K562 (cell line): Measurements from ENCODE around the gene METAP2. TPM values are rescaled to one million over a fixed set of nuclear protein-coding genes. Genes with fewer than 3 reads are reported as not detected.

ENCODE experiments used
- ELK1 ChIP-seq: sonication (generic); formaldehyde crosslinking; IDR thresholded peaks from 2 replicates; pipeline ENCODE4 v1.8.1; 2022; ENCODE audit warnings: missing genetic modification reagents
- FIP1L1 ChIP-seq: fragments of 200-400 bp; formaldehyde crosslinking; IDR thresholded peaks from 2 replicates; pipeline ENCODE4 v1.6.1; 2018; ENCODE audit warnings: mild to moderate bottlenecking, low read depth, low read length; ENCODE audit not compliant: poor library complexity, severe bottlenecking
- FOXJ3 ChIP-seq: sonication (generic); formaldehyde crosslinking; IDR thresholded peaks from 2 replicates; pipeline ENCODE4 v1.4.0; 2020; ENCODE audit warnings: mild to moderate bottlenecking, missing genetic modification reagents
- FOXP4 ChIP-seq: sonication (generic); formaldehyde crosslinking; IDR thresholded peaks from 2 replicates; pipeline ENCODE4 v1.8.0; 2022; ENCODE audit warnings: mild to moderate bottlenecking, missing genetic modification reagents, borderline replicate concordance
- KLF10 ChIP-seq: fragments of 250-450 bp; sonication (Bioruptor Pico); IDR thresholded peaks from 2 replicates; pipeline ENCODE4 v1.6.1; 2021; ENCODE audit warnings: matching md5 sums
- MEF2D ChIP-seq: conservative IDR thresholded peaks from 2 replicates; pipeline ENCODE4 v1.6.1; 2016; ENCODE audit warnings: low read depth, missing genetic modification characterization, missing compliant biosample characterization
- NFIX ChIP-seq: fragments of 250-450 bp; sonication (Bioruptor Pico); IDR thresholded peaks from 2 replicates; pipeline ENCODE4 v1.4.0; 2020; ENCODE audit warnings: low read depth, mild to moderate bottlenecking, moderate library complexity
- RERE ChIP-seq: sonication (generic); formaldehyde crosslinking; IDR thresholded peaks from 2 replicates; pipeline ENCODE4 v1.8.0; 2023; ENCODE audit warnings: missing genetic modification reagents, mild to moderate bottlenecking, borderline replicate concordance
- ZC3H8 ChIP-seq: fragments of 450-650 bp; IDR thresholded peaks from 2 replicates; pipeline ENCODE4 v1.6.1; 2017
- ZNF174 ChIP-seq: fragments of 250-450 bp; sonication (Bioruptor Pico); IDR thresholded peaks from 2 replicates; pipeline ENCODE4 v1.4.0; 2020; ENCODE audit warnings: mild to moderate bottlenecking
- ZNF224 ChIP-seq: sonication (generic); formaldehyde crosslinking; IDR thresholded peaks from 2 replicates; pipeline ENCODE4 v1.8.0; 2022; ENCODE audit warnings: mild to moderate bottlenecking, missing genetic modification reagents
- ZNF609 ChIP-seq: sonication (generic); formaldehyde crosslinking; IDR thresholded peaks from 2 replicates; pipeline ENCODE4 v1.8.1; 2023; ENCODE audit warnings: missing genetic modification reagents, mild to moderate bottlenecking, borderline replicate concordance
- ZNF766 ChIP-seq: fragments of 200-800 bp; sonication (Bioruptor generic); conservative IDR thresholded peaks from 2 replicates; pipeline ENCODE4 v1.6.1; 2016; ENCODE audit warnings: missing genetic modification characterization, missing compliant biosample characterization
- polyA plus RNA-seq, 8 experiments: library from polyadenylated mRNA; depleted of rRNA in 4 of 8; stranded (reverse) in 5 of 8; unstranded in 3 of 8; fragments of >200 nt; fragmentation: Nextera tagmentation in 2 of 8; fragmentation: Illumina TruSeq in 1 of 8; extraction: Ambion mirVana in 2 of 8; extraction: Trizol in 1 of 8; gene quantifications; 2 replicates each; pipeline versions ENCODE4 v1.2.1 to v1.2.3, GENCODE V29; 2011 to 2014; ENCODE audit warnings: inconsistent platforms in 1 of 8, missing spikeins in 1 of 8
- total RNA-seq, 7 experiments: library from RNA; depleted of rRNA in 6 of 7; stranded (reverse); fragments of >200 nt in 6 of 7; fragmentation: Illumina TruSeq in 2 of 7; extraction: Trizol in 2 of 7; gene quantifications; 2 replicates each; pipeline versions ENCODE4 v1.2.1 to v1.2.3, GENCODE V29; 2011 to 2021; ENCODE audit warnings: low replicate concordance in 1 of 7

The METAP2 gene
- total and polyA plus RNA-seq, 9 of the 15 experiments (the other 6 are each of a cell fraction or from before 2014, with no cell fraction given): 75.5 to 205 (median 164) TPM

GRCh38 chr12:95473884-95474659, at the start of gene METAP2 (continued):
- no peak for TF ChIP-seq ZNF609 (CRISPR knock-in tag)
- no peak for TF ChIP-seq ZNF174
- no peak for TF ChIP-seq RERE (CRISPR knock-in tag)
- no peak; the same call in 1 of the 2 replicates for TF ChIP-seq NFIX (CRISPR knock-in tag)
- no peak; the same call in 1 of the 2 replicates for TF ChIP-seq FOXP4 (CRISPR knock-in tag)
- no peak for TF ChIP-seq ELK1 (CRISPR knock-in tag)
- no peak for TF ChIP-seq FIP1L1
- TF ChIP-seq FOXJ3: no peak
- no peak for TF ChIP-seq KLF10
- 0 out of 2 replicates have a peak, but pooled peaks have one; percentile 13 for TF ChIP-seq ZNF224 (CRISPR knock-in tag)
- TF ChIP-seq ZNF766 (CRISPR knock-in tag): no peak
- TF ChIP-seq ZC3H8: no peak
- no peak for TF ChIP-seq MEF2D (tag)
